ENCODE measurements around the gene ARHGAP11A. TPM values are rescaled to one million over a fixed set of nuclear protein-coding genes. Genes with fewer than 3 reads are reported as not detected.

Gene ARHGAP11A
- polyA plus RNA-seq, 1 donor from 2014 or later: 0.50 TPM

DNA sequence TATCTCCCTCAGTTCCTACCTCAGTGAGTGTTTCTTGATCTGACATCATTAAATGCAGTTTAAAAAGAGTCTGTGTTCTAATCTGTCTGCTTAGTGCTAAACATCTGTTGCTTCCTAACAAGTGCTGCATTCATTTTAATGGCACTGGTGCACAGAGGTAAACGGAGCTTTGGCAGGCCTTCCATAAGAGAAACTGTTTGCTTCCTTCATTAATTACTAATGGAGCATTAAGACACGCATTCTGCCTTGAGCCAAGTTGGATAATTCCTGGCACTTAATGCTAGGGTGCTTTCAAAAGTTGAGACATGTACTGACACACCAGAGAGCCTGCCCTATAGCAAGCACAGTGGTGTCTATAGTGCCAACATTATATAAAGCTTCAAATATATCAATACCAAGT is 60.9 kb downstream of the ARHGAP11A start:
- no peak overlapping the region for H3K9ac ChIP-seq (ENCODE audit: low read length)

GRCh38 chr15:32677238-32677750 is 62.0 kb downstream of the ARHGAP11A start:
- Histone ChIP-seq H3K9me3 (ENCODE audit: low read length) (no peaks in the 10 kb centered on the region), H3K27ac (ENCODE audit: low read length) (no peak overlapping the region), H2AFZ (ENCODE audit: low read depth, low read length) (no peak overlapping the region)

More for the DNA sequence above, 60.9 kb downstream of the ARHGAP11A start:
- no peak overlapping the region for H3K4me2 ChIP-seq (ENCODE audit: low read length)
- no peaks in the 10 kb centered on the region for H3K27me3 ChIP-seq (ENCODE audit: insufficient read depth, low read depth, low read length)
- H3K9me2 ChIP-seq (ENCODE audit: insufficient read depth, low read length): no peaks in the 10 kb centered on the region
- TF ChIP-seq RAD21 (conservative IDR thresholded peaks at IDR 0.05): no peak
- no peak for TF ChIP-seq CTCF (IDR thresholded peaks at IDR 0.05; ENCODE audit: poor library complexity, severe bottlenecking)
- TF ChIP-seq MXI1 (conservative IDR thresholded peaks at IDR 0.05; ENCODE audit: poor library complexity, severe bottlenecking): no peak
- TF ChIP-seq SMC3 (conservative IDR thresholded peaks at IDR 0.05; ENCODE audit: poor library complexity): no peak
- TF ChIP-seq POLR2AphosphoS5 (IDR thresholded peaks at IDR 0.05): no peak
- TF ChIP-seq REST (IDR thresholded peaks at IDR 0.05; ENCODE audit: borderline replicate concordance): no peak
- no peak for TF ChIP-seq EP300 (conservative IDR thresholded peaks at IDR 0.05; ENCODE audit: poor library complexity, severe bottlenecking)
- TF ChIP-seq TAF1 (IDR thresholded peaks at IDR 0.05; ENCODE audit: low read depth): no peak
- TF ChIP-seq EZH2 (IDR thresholded peaks at IDR 0.05; ENCODE audit: borderline replicate concordance, insufficient read depth, low read length, poor library complexity, severe bottlenecking): no peak
- no peaks in the 10 kb centered on the region for H3F3A ChIP-seq (ENCODE audit: insufficient read depth, low read length, poor library complexity, severe bottlenecking)
- no peak overlapping the region for H2AFZ ChIP-seq (ENCODE audit: low read depth, low read length)
- H3K36me3 ChIP-seq (ENCODE audit: insufficient read depth, low read length): no peaks in the 10 kb centered on the region
- no peaks in the 10 kb centered on the region for H3K9me3 ChIP-seq (ENCODE audit: low read length)
- no peak overlapping the region for H3K27ac ChIP-seq (ENCODE audit: low read length)
- H3K4me3 ChIP-seq (ENCODE audit: low read length): no peak overlapping the region
- H4K20me1 ChIP-seq (ENCODE audit: insufficient read depth): no peaks in the 10 kb centered on the region
- no peaks in the 10 kb centered on the region for H3K79me2 ChIP-seq (replicated peaks; ENCODE audit: insufficient read depth, low read length)

More at GRCh38 chr15:32677238-32677750, 62.0 kb downstream of the ARHGAP11A start:
- Histone ChIP-seq H4K20me1 (ENCODE audit: insufficient read depth) (no peaks in the 10 kb centered on the region), H3K4me2 (ENCODE audit: low read length) (no peak overlapping the region), H3K79me2 (replicated peaks; ENCODE audit: insufficient read depth, low read length) (no peaks in the 10 kb centered on the region), H3F3A (ENCODE audit: insufficient read depth, low read length, poor library complexity, severe bottlenecking) (no peaks in the 10 kb centered on the region), H3K27me3 (ENCODE audit: insufficient read depth, low read depth, low read length) (no peaks in the 10 kb centered on the region), H3K4me3 (ENCODE audit: low read length) (no peak overlapping the region), H3K36me3 (ENCODE audit: insufficient read depth, low read length) (no peaks in the 10 kb centered on the region), H3K9ac (ENCODE audit: low read length) (no peak overlapping the region), H3K9me2 (ENCODE audit: insufficient read depth, low read length) (no peaks in the 10 kb centered on the region)
- TF ChIP-seq EP300 (conservative IDR thresholded peaks at IDR 0.05; ENCODE audit: poor library complexity, severe bottlenecking) (no peak), RAD21 (conservative IDR thresholded peaks at IDR 0.05) (no peak), SMC3 (conservative IDR thresholded peaks at IDR 0.05; ENCODE audit: poor library complexity) (no peak), TAF1 (IDR thresholded peaks at IDR 0.05; ENCODE audit: low read depth) (no peak), REST (IDR thresholded peaks at IDR 0.05; ENCODE audit: borderline replicate concordance) (no peak), POLR2AphosphoS5 (IDR thresholded peaks at IDR 0.05) (no peak), CTCF (IDR thresholded peaks at IDR 0.05; ENCODE audit: poor library complexity, severe bottlenecking) (no peak)
